DMS79 (cell line): ENCODE results near the gene AOAH.

ENCODE experiments used
- DNase-seq: peaks from one replicate; lab custom pipeline; 2025; lab: John Stamatoyannopoulos, UW

AOAH gene

GRCh38 chr7:36546331-36546730, 178.0 kb downstream of the AOAH start:
- no peak for DNase-seq

GRCh38 chr7:36545291-36545690, 179.0 kb downstream of the AOAH start:
- no peak for DNase-seq

- DNase-seq: no peak
These were observed 186.2 kb downstream of the AOAH start for GRCh38 chr7:36538126-36538525.

GRCh38 chr7:36535866-36536664, 188.2 kb downstream of the AOAH start:
- no peak for DNase-seq

GRCh38 chr7:36533717-36534116, 190.6 kb downstream of the AOAH start:
- no peak for DNase-seq

GRCh38 chr7:36532981-36533499, 191.3 kb downstream of the AOAH start:
- no peak for DNase-seq

- DNase-seq: no peak
These were observed 192.3 kb downstream of the AOAH start for GRCh38 chr7:36531951-36532350.

- no peak for DNase-seq
These were observed 193.8 kb downstream of the AOAH start for GRCh38 chr7:36530456-36530855.

GRCh38 chr7:36527549-36527913, 196.8 kb downstream of the AOAH start:
- DNase-seq: no peak

- DNase-seq: no peak
These were observed 197.3 kb downstream of the AOAH start for GRCh38 chr7:36526863-36527548.

- no peak for DNase-seq
These were observed 200.8 kb downstream of the AOAH start for GRCh38 chr7:36523371-36524101.

- DNase-seq: no peak
These were observed 201.8 kb downstream of the AOAH start for GRCh38 chr7:36522453-36523007.

- DNase-seq: no peak
These were observed 202.4 kb downstream of the AOAH start for GRCh38 chr7:36521911-36522310.

- no peak for DNase-seq
These were observed 203.2 kb downstream of the AOAH start for GRCh38 chr7:36521133-36521532.

- DNase-seq: no peak
These were observed 208.4 kb downstream of the AOAH start for GRCh38 chr7:36515847-36516246.

GRCh38 chr7:36514289-36515243, 209.7 kb downstream of the AOAH start:
- DNase-seq: no peak

- DNase-seq: no peak
These were observed 210.9 kb downstream of the AOAH start for GRCh38 chr7:36513393-36513792.

GRCh38 chr7:36512616-36513015, 211.7 kb downstream of the AOAH start:
- DNase-seq: no peak

- DNase-seq: no peak
These were observed 214.3 kb downstream of the AOAH start for GRCh38 chr7:36509962-36510361.

- DNase-seq: no peak
These were observed 216.5 kb downstream of the AOAH start for GRCh38 chr7:36507475-36508440.
